Measurements from ENCODE around the gene AVL9.
"Not testable (repeated sequence)": the region's sequence is repeated elsewhere in the genome, so short reads cannot be mapped to it uniquely, and the experiment has no call there.

Gene AVL9

DNA sequence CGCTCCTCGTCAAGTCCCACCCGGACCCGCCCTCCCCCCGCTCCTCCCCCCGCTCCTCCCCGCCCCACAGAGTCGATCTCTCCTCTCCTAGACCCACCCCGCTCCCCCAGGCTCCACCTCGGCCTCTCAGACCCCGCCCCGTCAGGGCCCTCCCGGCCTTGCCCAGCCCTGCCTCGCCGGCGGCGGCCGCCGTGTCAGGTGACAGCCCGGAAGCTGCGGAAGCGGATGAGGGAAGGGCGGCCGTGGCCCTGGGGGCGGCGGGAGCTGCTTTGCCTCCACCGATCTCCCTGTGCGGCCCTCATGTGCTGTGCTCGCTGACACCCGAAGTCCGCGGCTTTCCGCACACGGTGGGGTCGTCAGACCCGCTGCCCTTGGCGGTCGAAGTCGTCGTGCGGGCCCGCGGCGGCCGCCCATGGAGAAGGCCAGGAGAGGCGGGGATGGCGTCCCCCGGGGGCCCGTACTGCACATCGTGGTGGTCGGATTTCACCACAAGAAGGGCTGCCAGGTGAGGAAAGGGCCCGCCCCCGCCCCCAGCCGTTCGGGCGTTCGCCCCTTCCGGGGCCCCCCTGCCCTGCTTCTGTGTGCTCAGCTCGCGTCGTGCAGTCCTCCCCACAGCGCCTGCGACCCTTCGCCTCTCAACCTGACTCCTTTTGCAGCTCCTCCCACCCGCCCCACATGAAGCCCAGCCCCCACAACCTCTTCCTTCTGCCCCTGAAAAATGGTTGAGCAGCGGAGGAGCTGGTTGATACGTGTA is at the start of gene AVL9:
Gene AVL9 (plus strand): TSS at position 192 of the 754 bp plus-strand sequence. CDS start 221 bp downstream, at position 413.
- DNase-seq: peak; percentile 98 to 99

DNA sequence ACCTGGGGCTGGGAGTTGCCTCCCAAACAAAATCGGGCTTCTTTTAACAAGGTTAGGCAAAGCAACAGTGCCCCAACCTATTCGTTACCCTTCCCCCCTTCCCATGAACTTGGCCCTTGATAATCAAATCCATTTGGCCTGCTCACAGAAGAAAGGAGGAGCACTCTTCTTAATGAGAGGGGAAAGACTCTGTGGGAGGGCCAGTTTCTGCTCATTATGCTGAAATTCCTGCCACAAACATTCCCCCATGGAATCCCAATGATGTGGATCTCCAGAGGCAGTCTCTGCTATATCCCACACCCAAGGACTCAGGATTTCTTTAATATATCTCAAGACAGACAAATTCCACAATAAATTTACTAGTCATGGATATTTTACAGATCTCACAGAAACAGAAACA is 48.1 kb upstream of the AVL9 start:
- no peak for DNase-seq

- no peak for DNase-seq
Observed at GRCh38 chr7:32453341-32454011, 41.8 kb upstream of the AVL9 start.

- no peak for DNase-seq
Observed at GRCh38 chr7:32458025-32458424, 37.3 kb upstream of the AVL9 start.

GRCh38 chr7:32459788-32460187 is 35.5 kb upstream of the AVL9 start:
- DNase-seq: no peak

DNA sequence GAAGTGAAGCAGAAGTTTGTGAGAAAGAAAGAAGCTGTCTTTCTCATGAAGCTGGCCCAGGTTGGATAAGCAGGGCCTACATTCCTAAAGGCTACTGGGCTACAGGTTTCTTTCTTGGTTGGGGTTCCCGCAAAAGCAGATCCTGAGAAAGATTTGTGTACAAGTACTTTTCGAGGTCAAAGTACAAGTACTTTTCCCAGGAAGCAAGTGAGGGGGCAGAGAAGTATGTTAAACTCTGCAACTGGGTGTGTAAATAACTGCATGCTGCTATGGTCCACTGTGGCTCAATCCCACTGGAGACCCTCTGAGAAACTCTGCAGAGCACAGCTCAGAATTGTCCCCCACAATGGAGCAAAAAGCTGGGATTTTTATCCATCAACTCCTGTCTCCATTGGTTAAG is 33.8 kb upstream of the AVL9 start:
- DNase-seq: no peak

GRCh38 chr7:32462451-32462850 is 32.8 kb upstream of the AVL9 start:
- no peak for DNase-seq

DNA sequence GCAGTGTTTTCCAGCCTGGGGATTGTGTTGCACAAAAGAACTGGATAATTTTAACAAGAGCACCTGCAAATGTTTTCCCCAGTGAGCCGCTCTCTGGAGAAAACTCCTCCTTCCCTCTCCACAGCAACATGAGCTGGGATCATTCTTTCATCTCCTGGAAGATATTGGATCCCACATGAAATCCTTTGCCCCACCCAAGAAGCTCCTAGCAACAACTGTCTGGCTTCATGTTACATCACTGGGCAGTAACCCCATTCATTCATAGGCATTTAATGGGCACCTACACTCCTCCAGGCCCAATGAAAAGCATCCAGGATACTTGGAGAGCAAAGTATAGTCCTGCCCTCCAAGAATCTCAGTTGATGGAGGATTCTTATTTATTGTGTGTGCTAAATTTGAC is 32.3 kb upstream of the AVL9 start:
- no peak for DNase-seq

- DNase-seq: not testable (repeated sequence)
Observed at GRCh38 chr7:32464641-32465416, 30.5 kb upstream of the AVL9 start.

- DNase-seq: not testable (repeated sequence)
Observed at GRCh38 chr7:32470004-32470403, 25.3 kb upstream of the AVL9 start.

DNA sequence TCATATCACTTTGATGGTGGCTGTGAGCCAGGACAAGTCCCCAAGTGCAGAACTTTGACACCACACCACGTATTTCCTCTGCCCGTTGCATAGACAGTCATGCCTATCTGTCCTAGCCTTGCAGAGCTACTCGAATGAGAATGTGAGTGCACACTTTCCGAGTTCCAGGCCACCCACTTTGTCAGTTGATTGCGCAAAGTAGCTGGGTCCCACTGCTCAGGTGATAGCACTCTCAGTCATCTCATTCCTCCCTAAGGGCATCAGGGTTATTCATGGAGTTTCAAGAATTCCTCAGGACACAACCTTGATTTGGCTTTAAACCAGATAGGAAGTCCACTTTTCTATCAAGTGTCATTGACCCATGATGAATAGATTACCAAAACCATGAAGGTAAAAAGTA is 24.4 kb upstream of the AVL9 start:
- no peak for DNase-seq

DNA sequence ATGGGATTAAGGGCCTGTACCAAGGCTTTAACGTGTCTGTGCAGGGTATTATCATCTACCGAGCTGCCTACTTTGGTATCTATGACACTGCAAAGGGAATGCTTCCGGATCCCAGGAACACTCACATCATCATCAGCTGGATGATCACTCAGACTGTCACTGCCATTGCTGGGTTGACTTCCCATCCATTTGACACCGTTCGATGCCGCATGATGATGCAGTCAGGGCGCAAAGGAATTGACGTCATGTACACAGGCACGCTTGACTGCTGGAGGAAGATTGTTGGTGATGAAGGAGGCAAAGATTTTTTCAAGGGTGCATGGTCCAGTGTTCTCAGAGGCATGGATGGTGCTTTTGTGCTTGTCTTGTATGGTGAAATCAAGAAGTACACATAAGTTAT is 23.3 kb upstream of the AVL9 start:
- no peak for DNase-seq

DNA sequence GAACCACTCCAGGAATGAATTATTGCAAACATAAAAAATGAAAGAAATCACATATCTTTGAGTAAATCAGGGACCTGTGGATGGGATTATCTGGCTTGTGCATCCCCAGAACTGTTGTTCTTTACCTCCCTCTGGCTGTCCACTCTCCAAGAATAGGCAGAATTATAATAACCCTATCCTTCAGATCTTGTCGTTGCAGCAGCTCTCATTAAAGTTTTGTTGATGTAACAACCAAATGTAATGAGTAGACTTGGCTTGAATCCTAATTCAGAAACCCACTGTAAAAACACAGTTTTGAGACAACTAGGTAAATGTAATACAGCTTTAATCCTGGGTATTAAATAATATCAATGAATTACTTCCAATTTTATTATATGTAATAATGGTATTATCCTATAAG is 21.3 kb upstream of the AVL9 start:
- DNase-seq: no peak

- no peak for DNase-seq
Observed at GRCh38 chr7:32476816-32477648, 18.3 kb upstream of the AVL9 start.

- no peak for DNase-seq
Observed at GRCh38 chr7:32477649-32477980, 17.7 kb upstream of the AVL9 start.

- DNase-seq: no peak
Observed at GRCh38 chr7:32479574-32480200, 15.6 kb upstream of the AVL9 start.

DNA sequence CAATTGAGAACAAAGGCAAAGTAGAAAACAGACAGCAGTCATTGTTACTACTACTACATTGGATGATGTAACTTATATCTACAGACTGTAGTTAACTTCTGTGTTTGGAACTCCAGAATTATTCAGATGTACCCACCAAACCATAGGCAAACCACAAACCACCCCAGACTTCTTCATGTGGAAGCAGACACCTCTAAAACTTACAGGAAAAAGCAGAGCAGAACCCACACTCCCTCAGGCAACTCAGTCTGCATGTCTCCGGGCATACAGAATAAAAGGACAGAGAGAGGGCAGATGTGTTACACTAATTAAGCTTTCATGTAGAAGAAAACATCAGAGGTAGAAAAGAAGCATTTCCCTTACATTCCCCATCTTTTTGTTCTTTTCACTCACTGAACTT is 14.1 kb upstream of the AVL9 start:
- no peak for DNase-seq

GRCh38 chr7:32481921-32482320 is 13.4 kb upstream of the AVL9 start:
- no peak for DNase-seq

- DNase-seq: no peak
Observed at GRCh38 chr7:32489788-32490126, 5.5 kb upstream of the AVL9 start.

GRCh38 chr7:32490127-32490796 is 5.0 kb upstream of the AVL9 start, which contains the start of gene LSM5:
TSS of gene LSM5 (minus strand) at chr7:32490380. CDS start at chr7:32490365, 15 bp downstream.
- peak; percentile 85 for DNase-seq

GRCh38 chr7:32494946-32495297 is 367 bp upstream of the AVL9 start:
- no peak for DNase-seq

Data from activated CD4-positive, alpha-beta T cell treated with anti-CD3 and anti-CD28 coated beads for 4 hours (primary cell).